H1 (cell line): ENCODE measurements around the gene ORAI3.

Experiments
- POLR2AphosphoS5 ChIP-seq: IDR thresholded peaks from 2 replicates; pipeline ENCODE4 v1.6.1; 2011; ENCODE audit warnings: low read depth, low read length
- RAD21 ChIP-seq, 2 experiments: IDR thresholded peaks in 1 of 2; conservative IDR thresholded peaks in 1 of 2; 2 replicates each; pipeline ENCODE4 v1.6.1; 2011; ENCODE audit warnings: low read depth in 2 of 2, low read length in 2 of 2, improper control_type of control experiment in 1 of 2, inconsistent platforms in 1 of 2, mild to moderate bottlenecking in 1 of 2, moderate library complexity in 1 of 2
- TF ChIP-seq, protein P1 (sequence below), 3 experiments: IDR thresholded peaks; 1 replicate in 2 of 3; 2 replicates in 1 of 3; pipeline versions ENCODE4 v1.5.1 to v1.6.1; 2011; ENCODE audit warnings: low read length in 3 of 3, mild to moderate bottlenecking in 3 of 3, inconsistent platforms in 2 of 3, low read depth in 1 of 3, moderate library complexity in 1 of 3; ENCODE audit not compliant: insufficient read depth in 1 of 3; ENCODE audit errors: control extremely low read depth in 1 of 3
- TF ChIP-seq, protein P2 (sequence below): IDR thresholded peaks from 2 replicates; pipeline ENCODE4 v1.6.1; 2012; ENCODE audit warnings: low read length, inconsistent platforms

DNA sequence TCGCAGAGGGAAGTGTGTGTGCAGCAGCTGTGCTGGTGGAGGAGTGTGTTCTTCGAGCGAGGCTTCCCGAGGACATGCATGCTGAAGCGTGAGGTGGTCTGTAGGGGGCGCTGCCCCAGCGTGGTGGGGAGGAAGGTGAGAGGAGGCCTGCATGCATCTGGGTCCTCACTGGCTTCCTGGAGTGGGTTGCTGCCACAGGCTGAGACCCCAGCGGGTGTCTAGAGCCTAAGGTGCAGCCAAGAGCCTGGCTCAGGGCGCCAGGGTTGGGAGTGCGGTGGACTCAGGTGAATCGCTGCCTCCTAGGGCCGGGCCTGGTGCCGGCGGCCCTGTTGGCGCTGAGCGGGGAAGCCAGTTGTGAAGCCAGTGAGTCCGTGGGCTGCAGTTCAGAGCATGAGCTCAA is 28.6 kb downstream of the ORAI3 start:
- TF ChIP-seq RAD21 (IDR thresholded peaks at IDR 0.05 in 1 of 2, conservative IDR thresholded peaks at IDR 0.05 in 1 of 2; ENCODE audit: low read depth in 2 of 2, low read length in 2 of 2) (peak; percentile 62 to 64), POLR2AphosphoS5 (no peak)
- TF ChIP-seq, protein P1, sequence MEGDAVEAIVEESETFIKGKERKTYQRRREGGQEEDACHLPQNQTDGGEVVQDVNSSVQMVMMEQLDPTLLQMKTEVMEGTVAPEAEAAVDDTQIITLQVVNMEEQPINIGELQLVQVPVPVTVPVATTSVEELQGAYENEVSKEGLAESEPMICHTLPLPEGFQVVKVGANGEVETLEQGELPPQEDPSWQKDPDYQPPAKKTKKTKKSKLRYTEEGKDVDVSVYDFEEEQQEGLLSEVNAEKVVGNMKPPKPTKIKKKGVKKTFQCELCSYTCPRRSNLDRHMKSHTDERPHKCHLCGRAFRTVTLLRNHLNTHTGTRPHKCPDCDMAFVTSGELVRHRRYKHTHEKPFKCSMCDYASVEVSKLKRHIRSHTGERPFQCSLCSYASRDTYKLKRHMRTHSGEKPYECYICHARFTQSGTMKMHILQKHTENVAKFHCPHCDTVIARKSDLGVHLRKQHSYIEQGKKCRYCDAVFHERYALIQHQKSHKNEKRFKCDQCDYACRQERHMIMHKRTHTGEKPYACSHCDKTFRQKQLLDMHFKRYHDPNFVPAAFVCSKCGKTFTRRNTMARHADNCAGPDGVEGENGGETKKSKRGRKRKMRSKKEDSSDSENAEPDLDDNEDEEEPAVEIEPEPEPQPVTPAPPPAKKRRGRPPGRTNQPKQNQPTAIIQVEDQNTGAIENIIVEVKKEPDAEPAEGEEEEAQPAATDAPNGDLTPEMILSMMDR (IDR thresholded peaks at IDR 0.05; ENCODE audit: control extremely low read depth in 1 of 3, insufficient read depth in 1 of 3, low read depth in 1 of 3, low read length in 3 of 3), result peak; percentile 77 to 96 (median 89)
- TF ChIP-seq, protein P2, sequence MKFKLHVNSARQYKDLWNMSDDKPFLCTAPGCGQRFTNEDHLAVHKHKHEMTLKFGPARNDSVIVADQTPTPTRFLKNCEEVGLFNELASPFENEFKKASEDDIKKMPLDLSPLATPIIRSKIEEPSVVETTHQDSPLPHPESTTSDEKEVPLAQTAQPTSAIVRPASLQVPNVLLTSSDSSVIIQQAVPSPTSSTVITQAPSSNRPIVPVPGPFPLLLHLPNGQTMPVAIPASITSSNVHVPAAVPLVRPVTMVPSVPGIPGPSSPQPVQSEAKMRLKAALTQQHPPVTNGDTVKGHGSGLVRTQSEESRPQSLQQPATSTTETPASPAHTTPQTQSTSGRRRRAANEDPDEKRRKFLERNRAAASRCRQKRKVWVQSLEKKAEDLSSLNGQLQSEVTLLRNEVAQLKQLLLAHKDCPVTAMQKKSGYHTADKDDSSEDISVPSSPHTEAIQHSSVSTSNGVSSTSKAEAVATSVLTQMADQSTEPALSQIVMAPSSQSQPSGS, result no peak
